ENCODE results near the gene TMEM183A. TPM values are rescaled to one million over a fixed set of nuclear protein-coding genes. Genes with fewer than 3 reads are reported as not detected.
A peak's percentile ranks its signal among the peaks of the same experiment; 100 is the strongest.

Gene TMEM183A
- total RNA-seq, 1 experiment from 2014 or later: 104 TPM

DNA sequence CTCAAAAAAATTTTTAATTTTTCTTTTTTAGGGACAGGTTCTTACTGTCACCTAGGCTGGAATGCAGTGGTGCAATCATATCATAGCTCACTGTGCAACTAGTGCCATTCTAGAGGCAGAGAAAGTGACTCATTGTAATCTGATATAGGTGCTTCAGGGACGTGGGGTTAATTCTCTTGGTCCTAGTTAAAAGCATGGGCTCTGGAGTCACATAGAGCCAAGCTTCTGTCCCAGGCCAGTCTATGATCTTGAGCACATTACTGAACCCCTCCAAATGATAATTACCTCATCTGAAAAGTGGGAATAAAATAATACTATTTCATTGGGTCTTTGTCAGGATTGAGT is 47.9 kb upstream of the TMEM183A start:
- POLR2A ChIA-PET: interaction anchor here (0.6 to 2.8 kb wide), 24 partner anchors 9 to 866 kb away, joined by 3 to 26 read pairs (median 4); partner anchors contain the start of genes CYB5R1, KDM5B, KLHL12 and PCAT6
- peak; percentile 86 for DNase-seq (ENCODE audit: unreplicated experiment)
- Mint-ChIP-seq H3K27ac (ENCODE audit: low read depth, unreplicated experiment) (peak overlapping the region; percentile 65), H3K4me1 (ENCODE audit: insufficient read depth, unreplicated experiment) (peaks cover 47% of the 10 kb centered on the region), H3K27me3 (ENCODE audit: insufficient read depth, unreplicated experiment) (no peaks in the 10 kb centered on the region), H3K36me3 (ENCODE audit: insufficient read depth, unreplicated experiment) (peaks cover 22% of the 10 kb centered on the region), H3K9me3 (ENCODE audit: unreplicated experiment) (no peaks in the 10 kb centered on the region), H3K4me3 (ENCODE audit: unreplicated experiment) (peak overlapping the region; percentile 75)
- CTCF ChIA-PET: interaction anchor here (0.9 to 1.3 kb wide), 4 partner anchors 24 to 35 kb away, joined by 3 to 6 read pairs (median 4); no protein-coding TSS in a partner anchor
- no peak for TF ChIP-seq CTCF (IDR thresholded peaks at IDR 0.05; ENCODE audit: unreplicated experiment)
- intact Hi-C loops (cut with micrococcal nuclease): loop anchor here (2.0 kb wide), 1 partner anchor 32 kb away; the partner anchor contains the start of gene KLHL12
- no TSS peak for BruUV-seq (replicated peaks)

DNA sequence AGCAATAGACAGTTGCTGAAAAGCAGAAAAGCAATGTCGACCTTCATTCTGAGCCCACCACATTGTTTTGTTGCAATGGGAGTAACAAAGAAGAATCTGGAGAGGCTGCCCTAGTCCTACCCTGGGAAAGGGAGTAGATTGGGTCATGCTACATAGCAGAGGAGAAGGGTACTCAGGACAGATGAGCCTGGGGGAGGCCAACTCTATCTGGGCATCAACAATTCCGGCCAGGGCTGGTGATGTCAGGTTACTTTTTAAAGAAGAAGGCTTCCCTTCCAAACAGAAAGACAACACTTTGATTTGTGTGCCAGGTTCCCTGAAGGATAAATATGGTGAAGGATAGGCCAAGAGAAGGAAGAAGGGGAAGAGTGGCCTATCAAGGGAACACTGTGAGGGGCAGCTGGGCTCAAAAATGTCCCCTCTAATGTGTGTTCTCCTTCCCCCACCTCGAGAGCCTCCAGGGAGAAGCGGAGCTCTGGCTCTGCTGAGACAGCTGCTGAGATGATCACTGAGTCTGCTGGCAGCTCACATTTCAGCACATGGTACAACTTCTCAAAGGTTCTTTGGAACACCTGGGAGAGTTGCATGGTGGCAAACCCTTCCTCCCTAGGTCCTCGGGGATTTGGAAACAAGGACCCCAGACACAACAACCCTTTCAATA is 45.8 kb upstream of the TMEM183A start:
- Mint-ChIP-seq H3K4me3 (ENCODE audit: unreplicated experiment) (no peak overlapping the region), H3K4me1 (ENCODE audit: insufficient read depth, unreplicated experiment) (peaks cover 51% of the 10 kb centered on the region), H3K36me3 (ENCODE audit: insufficient read depth, unreplicated experiment) (peaks cover 31% of the 10 kb centered on the region), H3K27ac (ENCODE audit: low read depth, unreplicated experiment) (no peak overlapping the region), H3K27me3 (ENCODE audit: insufficient read depth, unreplicated experiment) (no peaks in the 10 kb centered on the region), H3K9me3 (ENCODE audit: unreplicated experiment) (no peaks in the 10 kb centered on the region)
- CTCF ChIA-PET: no interaction called here
- no TSS peak for BruUV-seq (replicated peaks)
- intact Hi-C loops (cut with micrococcal nuclease): no loop called here
- POLR2A ChIA-PET: interaction anchor here (1.2 to 1.8 kb wide), 4 partner anchors 9 to 156 kb away, joined by 3 to 9 read pairs (median 6); partner anchors contain the start of gene TMEM183A
- no peak for DNase-seq (ENCODE audit: unreplicated experiment)
- TF ChIP-seq CTCF (IDR thresholded peaks at IDR 0.05; ENCODE audit: unreplicated experiment): no peak

- DNase-seq (ENCODE audit: unreplicated experiment): peak; percentile 53
- H3K4me3 Mint-ChIP-seq (ENCODE audit: unreplicated experiment): peak overlapping the region; percentile 79
- H3K9me3 Mint-ChIP-seq (ENCODE audit: unreplicated experiment): no peaks in the 10 kb centered on the region
- no peaks in the 10 kb centered on the region for H3K27me3 Mint-ChIP-seq (ENCODE audit: insufficient read depth, unreplicated experiment)
- intact Hi-C loops (cut with micrococcal nuclease): loop anchor here (5.0 kb wide), 1 partner anchor 78 kb away; the partner anchor contains the start of gene RABIF
- peaks cover 31% of the 10 kb centered on the region for H3K36me3 Mint-ChIP-seq (ENCODE audit: insufficient read depth, unreplicated experiment)
- BruUV-seq (replicated peaks): no TSS peak
- H3K4me1 Mint-ChIP-seq (ENCODE audit: insufficient read depth, unreplicated experiment): peaks cover 35% of the 10 kb centered on the region
- ChIA-PET CTCF (interaction anchor here (0.5 to 1.2 kb wide), 4 partner anchors 27 to 302 kb away, joined by 3 to 4 read pairs (median 4); no protein-coding TSS in a partner anchor), POLR2A (interaction anchor here (0.5 to 5.7 kb wide), 8 partner anchors 12 to 1503 kb away, joined by 3 to 88 read pairs (median 4); partner anchors contain the start of genes PCAT6 and TMEM183A)
- TF ChIP-seq CTCF (IDR thresholded peaks at IDR 0.05; ENCODE audit: unreplicated experiment): no peak
- H3K27ac Mint-ChIP-seq (ENCODE audit: low read depth, unreplicated experiment): peak overlapping the region; percentile 77
Measured at GRCh38 chr1:202964791-202965410, 42.3 kb upstream of the TMEM183A start.

DNA sequence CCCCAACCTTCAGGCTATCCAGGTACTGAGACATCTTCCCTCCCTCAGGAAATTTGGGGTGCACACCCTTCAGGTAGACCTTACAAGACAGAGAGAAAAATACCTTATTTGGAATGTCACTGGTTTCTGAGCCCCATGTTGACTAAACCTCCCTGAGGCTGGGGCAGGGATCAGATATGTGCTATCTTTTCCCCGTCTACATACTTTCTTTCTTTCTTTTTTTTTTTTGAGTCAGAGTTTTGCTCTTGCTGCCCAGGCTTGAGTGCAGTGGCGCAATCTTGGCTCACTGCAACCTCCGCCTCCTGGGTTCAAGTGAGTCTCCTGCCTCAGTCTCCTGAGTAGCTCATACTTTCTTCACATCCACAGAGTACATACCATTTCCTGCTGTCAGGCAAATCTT is 41.8 kb upstream of the TMEM183A start:
- peak; percentile 54 for DNase-seq (ENCODE audit: unreplicated experiment)
- POLR2A ChIA-PET: interaction anchor here (0.7 to 5.7 kb wide), 9 partner anchors 10 to 172 kb away, joined by 3 to 88 read pairs (median 4); partner anchors contain the start of genes KLHL12, PCAT6 and TMEM183A
- H3K9me3 Mint-ChIP-seq (ENCODE audit: unreplicated experiment): no peaks in the 10 kb centered on the region
- H3K4me1 Mint-ChIP-seq (ENCODE audit: insufficient read depth, unreplicated experiment): peaks cover 30% of the 10 kb centered on the region
- H3K27me3 Mint-ChIP-seq (ENCODE audit: insufficient read depth, unreplicated experiment): no peaks in the 10 kb centered on the region
- peak overlapping the region; percentile 79 for H3K4me3 Mint-ChIP-seq (ENCODE audit: unreplicated experiment)
- CTCF ChIA-PET: interaction anchor here (0.5 to 1.2 kb wide), 3 partner anchors 26 to 43 kb away, joined by 3 to 4 read pairs (median 4); no protein-coding TSS in a partner anchor
- intact Hi-C loops (cut with micrococcal nuclease): loop anchor here (5.0 kb wide), 1 partner anchor 78 kb away; the partner anchor contains the start of gene RABIF
- peaks cover 31% of the 10 kb centered on the region for H3K36me3 Mint-ChIP-seq (ENCODE audit: insufficient read depth, unreplicated experiment)
- H3K27ac Mint-ChIP-seq (ENCODE audit: low read depth, unreplicated experiment): peak overlapping the region; percentile 77
- no peak for TF ChIP-seq CTCF (IDR thresholded peaks at IDR 0.05; ENCODE audit: unreplicated experiment)
- no TSS peak for BruUV-seq (replicated peaks)

Measured in MCF 10A (cell line).